ENCODE data around the gene ACSL3.

GRCh38 chr2:222950638-222951285, 89.9 kb downstream of the ACSL3 start:
- TF ChIP-seq EZH2phosphoT487 (IDR thresholded peaks at IDR 0.05; ENCODE audit: insufficient read depth, low read depth) (no peak), EZH2 (IDR thresholded peaks at IDR 0.05; ENCODE audit: insufficient read depth, poor library complexity, severe bottlenecking) (no peak)

Measured in GM23248 (cell line).